ENCODE results near the gene RETN. TPM values are rescaled to one million over a fixed set of nuclear protein-coding genes. Genes with fewer than 3 reads are reported as not detected.
A peak's percentile ranks its signal among the peaks of the same experiment; 100 is the strongest.

The RETN gene
- total RNA-seq, 2 experiments from 2014 or later = not detected

DNA sequence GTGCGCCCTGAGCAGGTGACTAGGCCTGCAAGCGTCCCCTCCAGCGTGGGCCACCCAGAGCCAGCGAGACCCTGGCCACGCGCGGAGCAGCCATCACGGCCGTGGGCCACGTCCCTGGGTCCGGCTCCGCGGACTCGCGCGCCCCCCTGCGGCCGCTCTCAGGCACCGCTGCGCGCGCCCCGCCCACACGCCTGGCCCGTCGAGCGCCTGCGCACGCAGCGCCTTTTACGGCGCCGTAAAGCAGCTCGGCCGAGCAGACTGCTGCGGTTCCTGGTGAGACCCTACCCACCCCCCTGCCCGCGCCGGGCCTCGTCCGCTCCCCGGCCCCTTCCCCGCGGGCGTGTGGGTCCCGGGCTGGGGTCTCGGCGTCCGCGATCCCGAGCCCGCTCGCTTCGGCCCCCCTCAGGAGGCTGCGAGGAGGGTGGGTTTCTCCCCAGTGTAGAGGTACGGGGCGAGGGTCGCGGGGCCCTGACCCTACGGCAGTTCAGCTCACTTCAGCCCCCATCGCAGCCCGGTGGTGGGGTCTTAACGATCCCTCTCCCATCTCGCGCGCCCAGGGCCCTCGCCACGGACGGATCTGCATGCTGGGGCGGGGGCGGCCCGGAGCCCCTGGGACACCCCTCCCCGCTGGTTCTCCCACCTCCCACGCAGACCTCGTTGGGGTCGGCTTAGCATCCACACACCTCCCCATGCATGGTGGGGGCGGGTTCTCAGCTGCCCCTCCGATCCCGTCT, 11.9 kb downstream of the RETN start, which contains the start of gene TRAPPC5:
TSS of gene TRAPPC5 (plus strand) at position 228 of the 734 bp plus-strand sequence. CDS start 1,421 bp downstream, outside the sequence.
- Histone ChIP-seq H3K79me2 (ENCODE audit: insufficient read depth, low read depth, low read length) (peaks cover 14% of the 10 kb centered on the region; the same call in 1 of the 2 replicates), H3K9me2 (ENCODE audit: insufficient read depth, low read length) (no peaks in the 10 kb centered on the region), H3K36me3 (ENCODE audit: insufficient read depth, low read length) (peaks cover 34% of the 10 kb centered on the region), H4K20me1 (ENCODE audit: insufficient read depth, low read length) (no peaks in the 10 kb centered on the region), H3K27ac (ENCODE audit: low read depth, low read length, poor library complexity, severe bottlenecking) (peak within 1 kb of the TSS; percentile 48), H3K4me3 (ENCODE audit: low read depth, low read length, poor library complexity, severe bottlenecking) (peak within 1 kb of the TSS; percentile 96), H3K4me2 (ENCODE audit: low read length) (peak within 1 kb of the TSS; percentile 92), H3K4me1 (ENCODE audit: insufficient read depth, low read length, poor library complexity, severe bottlenecking) (peaks cover 45% of the 10 kb centered on the region), H2AFZ (ENCODE audit: low read length) (peak within 1 kb of the TSS; percentile 53), H3K9me3 (ENCODE audit: low read length) (no peaks in the 10 kb centered on the region)
- peak; percentile 87 for TF ChIP-seq CTCF (conservative IDR thresholded peaks at IDR 0.05; ENCODE audit: low read length)
- TF ChIP-seq EZH2phosphoT487 (IDR thresholded peaks at IDR 0.05; ENCODE audit: borderline replicate concordance, low read depth, low read length) = no peak
- peak; percentile 93 for DNase-seq (ENCODE audit: low spot score)
- no TSS peak for BruUV-seq (replicated peaks)
- ChIA-PET CTCF (ENCODE audit: unreplicated experiment) (interaction anchor here (0.6 to 1.3 kb wide), 7 partner anchors 17 to 151 kb away, joined by 3 to 8 read pairs (median 4); partner anchors contain the start of genes PET100 and XAB2), POLR2A (interaction anchor here (0.6 to 1.2 kb wide), 3 partner anchors 15 to 43 kb away, joined by 3 to 5 read pairs (median 4); no protein-coding TSS in a partner anchor)
- intact Hi-C loops (cut with micrococcal nuclease; ENCODE audit: unreplicated experiment) = loop anchor here (1.0 to 2.0 kb wide), 4 partner anchors 22 to 578 kb away; partner anchors contain the start of gene FCER2

GRCh38 chr19:7681340-7682174, 12.7 kb downstream of the RETN start:
- Histone ChIP-seq H3K36me3 (ENCODE audit: insufficient read depth, low read length) (peaks cover 34% of the 10 kb centered on the region), H3K79me2 (ENCODE audit: insufficient read depth, low read depth, low read length) (peaks cover 14% of the 10 kb centered on the region; the same call in 1 of the 2 replicates), H3K27ac (ENCODE audit: low read depth, low read length, poor library complexity, severe bottlenecking) (peak overlapping the region; percentile 48), H3K4me3 (ENCODE audit: low read depth, low read length, poor library complexity, severe bottlenecking) (peak overlapping the region; percentile 96), H4K20me1 (ENCODE audit: insufficient read depth, low read length) (no peaks in the 10 kb centered on the region), H3K9me3 (ENCODE audit: low read length) (no peaks in the 10 kb centered on the region), H2AFZ (ENCODE audit: low read length) (peak overlapping the region; percentile 53; the same call in 1 of the 2 replicates), H3K4me1 (ENCODE audit: insufficient read depth, low read length, poor library complexity, severe bottlenecking) (peaks cover 37% of the 10 kb centered on the region), H3K9me2 (ENCODE audit: insufficient read depth, low read length) (no peaks in the 10 kb centered on the region), H3K4me2 (ENCODE audit: low read length) (peak overlapping the region; percentile 92)
- POLR2A ChIA-PET = interaction anchor here (0.6 to 1.2 kb wide), 3 partner anchors 14 to 44 kb away, joined by 3 to 5 read pairs (median 4); no protein-coding TSS in a partner anchor
- no peak for TF ChIP-seq EZH2phosphoT487 (IDR thresholded peaks at IDR 0.05; ENCODE audit: borderline replicate concordance, low read depth, low read length)
- TF ChIP-seq CTCF (conservative IDR thresholded peaks at IDR 0.05; ENCODE audit: low read length) = peak; percentile 73
- BruUV-seq (replicated peaks) = no TSS peak
- intact Hi-C loops (cut with micrococcal nuclease; ENCODE audit: unreplicated experiment) = loop anchor here (2.0 kb wide), 2 partner anchors 21 to 579 kb away; partner anchors contain the start of gene FCER2
- DNase-seq (ENCODE audit: low spot score) = peak; percentile 87
- CTCF ChIA-PET (ENCODE audit: unreplicated experiment) = interaction anchor here (0.6 to 1.3 kb wide), 7 partner anchors 16 to 150 kb away, joined by 3 to 8 read pairs (median 4); partner anchors contain the start of genes PET100 and XAB2

Data from OCI-LY7 (cell line).